Caco-2 (cell line): Measurements from ENCODE around the gene MKNK2. TPM values are rescaled to one million over a fixed set of nuclear protein-coding genes. Genes with fewer than 3 reads are reported as not detected.

Source experiments
- BruUV-seq: library from RNA; stranded (reverse); fragments of 400-500 nt; replicated peaks from 2 replicates; lab custom pipeline; 2021; lab: Mats Ljungman, UMichigan
- CTCF ChIA-PET: fragments of 300-600 bp; sonication (Branson Sonifier 250); formaldehyde crosslinking; loops from one replicate; lab custom pipeline; 2022; ENCODE audit warnings: antibody characterized with exemption; lab: Charles Lee
- POLR2A ChIA-PET: fragments of 300-600 bp; sonication (Branson Sonifier 250); formaldehyde crosslinking; loops from one replicate; lab custom pipeline; 2022; ENCODE audit warnings: antibody characterized with exemption; lab: Charles Lee
- DNase-seq, 2 experiments: peaks; one replicate each; pipeline versions ENCODE4 v3.0.0 to v3.0.0-alpha.2; 2020 to 2022
- H3K27me3 ChIP-seq: replicated peaks from 2 replicates; pipeline ENCODE4 v1.6.0; 2011; ENCODE audit warnings: low read length; ENCODE audit not compliant: control insufficient read depth, insufficient read depth
- H3K36me3 ChIP-seq: 2 replicates; pipeline ENCODE4 v1.5.1; 2011; ENCODE audit warnings: low read length; ENCODE audit not compliant: control insufficient read depth, insufficient read depth
- H3K4me1 ChIP-seq: fragments of 250-450 bp; sonication (Bioruptor Pico); 2 replicates; pipeline ENCODE4 v1.5.1; 2020; ENCODE audit warnings: mild to moderate bottlenecking
- H3K4me3 ChIP-seq: 2 replicates; pipeline ENCODE4 v1.5.1; 2011; ENCODE audit warnings: low read depth, mild to moderate bottlenecking, control low read depth, low read length
- H3K9me3 ChIP-seq: fragments of 250-450 bp; sonication (Bioruptor Pico); 2 replicates; pipeline ENCODE4 v1.5.1; 2020; ENCODE audit warnings: mild to moderate bottlenecking, moderate library complexity
- H3K27ac Mint-ChIP-seq: one replicate; pipeline ENCODE4 v1.8.0; 2022; ENCODE audit warnings: mixed read lengths; ENCODE audit not compliant: unreplicated experiment
- H3K27me3 Mint-ChIP-seq: one replicate; pipeline ENCODE4 v1.8.0; 2022; ENCODE audit warnings: mixed read lengths; ENCODE audit not compliant: insufficient read depth, unreplicated experiment
- H3K36me3 Mint-ChIP-seq: one replicate; pipeline ENCODE4 v1.8.0; 2022; ENCODE audit warnings: mild to moderate bottlenecking, mixed read lengths; ENCODE audit not compliant: insufficient read depth, unreplicated experiment
- H3K4me1 Mint-ChIP-seq: one replicate; pipeline ENCODE4 v1.8.0; 2022; ENCODE audit warnings: low read depth, mixed read lengths; ENCODE audit not compliant: unreplicated experiment
- H3K4me3 Mint-ChIP-seq: one replicate; pipeline ENCODE4 v1.8.0; 2022; ENCODE audit warnings: mild to moderate bottlenecking, moderate library complexity, mixed read lengths; ENCODE audit not compliant: unreplicated experiment
- H3K9me3 Mint-ChIP-seq: one replicate; pipeline ENCODE4 v1.8.0; 2022; ENCODE audit warnings: mixed read lengths; ENCODE audit not compliant: unreplicated experiment
- intact Hi-C: fragments of 100-400 bp; cut with micrococcal nuclease; formaldehyde crosslinking; loops from one replicate; pipeline ENCODE4 v1.10.0; 2022; ENCODE audit not compliant: unreplicated experiment
- total RNA-seq: library from RNA; stranded (reverse); gene quantifications from 2 replicates; pipeline ENCODE4 v1.2.3, GENCODE V29; 2022
- TF ChIP-seq, protein P1 (sequence below), 2 experiments: fragments of 200-600 bp in 1 of 2; IDR thresholded peaks; 1 replicate in 1 of 2; 2 replicates in 1 of 2; pipeline versions ENCODE4 v1.5.1 to v1.8.0; 2011 to 2022; ENCODE audit warnings: antibody characterized with exemption in 1 of 2, control low read depth in 1 of 2, inconsistent platforms in 1 of 2, low read depth in 1 of 2, low read length in 1 of 2, mild to moderate bottlenecking in 1 of 2, moderate library complexity in 1 of 2; ENCODE audit not compliant: insufficient read depth in 1 of 2, severe bottlenecking in 1 of 2, unreplicated experiment in 1 of 2

The MKNK2 gene
- total RNA-seq, 1 experiment from 2014 or later = 162 TPM

- no peak for DNase-seq
- H3K9me3 Mint-ChIP-seq = no peaks in the 10 kb centered on the region
- intact Hi-C loops = no loop called here
- Histone ChIP-seq H3K36me3 (peaks cover 4% of the 10 kb centered on the region), H3K4me3 (peak overlapping the region; percentile 96), H3K9me3 (no peaks in the 10 kb centered on the region), H3K4me1 (peaks cover 15% of the 10 kb centered on the region), H3K27me3 (no peaks in the 10 kb centered on the region)
- no peaks in the 10 kb centered on the region for H3K27me3 Mint-ChIP-seq
- H3K36me3 Mint-ChIP-seq = peaks cover 21% of the 10 kb centered on the region
- ChIA-PET CTCF (no interaction called here), POLR2A (interaction anchor here (0.6 kb wide), 1 partner anchor 13 kb away, joined by 3 read pairs; no protein-coding TSS in a partner anchor)
- TF ChIP-seq, protein P1, sequence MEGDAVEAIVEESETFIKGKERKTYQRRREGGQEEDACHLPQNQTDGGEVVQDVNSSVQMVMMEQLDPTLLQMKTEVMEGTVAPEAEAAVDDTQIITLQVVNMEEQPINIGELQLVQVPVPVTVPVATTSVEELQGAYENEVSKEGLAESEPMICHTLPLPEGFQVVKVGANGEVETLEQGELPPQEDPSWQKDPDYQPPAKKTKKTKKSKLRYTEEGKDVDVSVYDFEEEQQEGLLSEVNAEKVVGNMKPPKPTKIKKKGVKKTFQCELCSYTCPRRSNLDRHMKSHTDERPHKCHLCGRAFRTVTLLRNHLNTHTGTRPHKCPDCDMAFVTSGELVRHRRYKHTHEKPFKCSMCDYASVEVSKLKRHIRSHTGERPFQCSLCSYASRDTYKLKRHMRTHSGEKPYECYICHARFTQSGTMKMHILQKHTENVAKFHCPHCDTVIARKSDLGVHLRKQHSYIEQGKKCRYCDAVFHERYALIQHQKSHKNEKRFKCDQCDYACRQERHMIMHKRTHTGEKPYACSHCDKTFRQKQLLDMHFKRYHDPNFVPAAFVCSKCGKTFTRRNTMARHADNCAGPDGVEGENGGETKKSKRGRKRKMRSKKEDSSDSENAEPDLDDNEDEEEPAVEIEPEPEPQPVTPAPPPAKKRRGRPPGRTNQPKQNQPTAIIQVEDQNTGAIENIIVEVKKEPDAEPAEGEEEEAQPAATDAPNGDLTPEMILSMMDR (IDR thresholded peaks at IDR 0.05; ENCODE audit: insufficient read depth in 1 of 2, low read depth in 1 of 2, low read length in 1 of 2, severe bottlenecking in 1 of 2, unreplicated experiment in 1 of 2) = no peak
- no peaks in the 10 kb centered on the region for H3K4me1 Mint-ChIP-seq
- BruUV-seq = no TSS peak
- H3K4me3 Mint-ChIP-seq = peak overlapping the region; percentile 81
- peak overlapping the region; percentile 91 for H3K27ac Mint-ChIP-seq
Observed at GRCh38 chr19:2048959-2049740, 1.9 kb downstream of the MKNK2 start.

GRCh38 chr19:2048104-2048958 is 2.7 kb downstream of the MKNK2 start:
- POLR2A ChIA-PET = no interaction called here
- Histone ChIP-seq H3K4me3 (no peak overlapping the region), H3K9me3 (no peaks in the 10 kb centered on the region), H3K27me3 (no peaks in the 10 kb centered on the region), H3K36me3 (peaks cover 4% of the 10 kb centered on the region), H3K4me1 (peaks cover 15% of the 10 kb centered on the region)
- intact Hi-C loops = no loop called here
- DNase-seq = no peak
- TF ChIP-seq, protein P1 (IDR thresholded peaks at IDR 0.05; ENCODE audit: insufficient read depth in 1 of 2, low read depth in 1 of 2, low read length in 1 of 2, severe bottlenecking in 1 of 2, unreplicated experiment in 1 of 2) = no peak
- H3K9me3 Mint-ChIP-seq = no peaks in the 10 kb centered on the region
- H3K27me3 Mint-ChIP-seq = no peaks in the 10 kb centered on the region
- no peak overlapping the region for H3K27ac Mint-ChIP-seq
- H3K36me3 Mint-ChIP-seq = peaks cover 29% of the 10 kb centered on the region
- H3K4me1 Mint-ChIP-seq = no peaks in the 10 kb centered on the region
- no peak overlapping the region for H3K4me3 Mint-ChIP-seq
- CTCF ChIA-PET = no interaction called here
- BruUV-seq = no TSS peak

DNA sequence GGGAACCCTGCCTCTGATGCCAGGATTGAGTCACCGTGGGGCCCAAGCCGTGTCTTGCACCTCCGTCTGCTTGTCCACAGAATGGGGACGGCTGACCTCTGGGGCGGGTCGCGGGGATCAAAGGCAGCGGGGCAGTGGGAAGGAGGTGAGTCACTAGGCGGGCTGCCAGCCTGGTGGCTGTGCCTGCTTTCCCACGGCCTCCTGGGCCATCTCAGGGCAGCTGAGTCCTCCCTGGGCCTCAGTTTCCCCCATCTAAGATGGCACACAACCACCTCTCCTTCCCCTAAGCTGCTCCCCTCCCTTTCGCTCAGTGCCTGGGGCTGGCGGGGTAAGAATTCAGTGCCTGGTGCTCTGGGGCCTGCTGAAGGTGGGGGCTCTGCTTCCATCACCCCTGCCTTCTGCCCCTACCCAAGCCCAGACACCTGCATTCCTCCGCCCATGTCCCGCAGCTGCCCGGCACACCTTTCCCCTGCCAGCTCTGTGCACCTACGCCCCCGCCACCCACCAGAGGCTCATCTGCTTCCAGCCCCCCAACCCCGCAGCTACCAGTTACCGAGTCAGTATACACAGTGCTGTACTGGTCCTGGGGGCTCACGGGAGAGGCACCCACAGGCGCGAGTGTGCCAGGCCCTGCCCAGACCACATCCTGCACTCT is 3.5 kb downstream of the MKNK2 start:
- no TSS peak for BruUV-seq
- peaks cover 17% of the 10 kb centered on the region for H3K4me1 ChIP-seq
- H3K27me3 ChIP-seq = no peaks in the 10 kb centered on the region
- no peak for DNase-seq
- Mint-ChIP-seq H3K27me3 (no peaks in the 10 kb centered on the region), H3K4me3 (no peak overlapping the region), H3K36me3 (peaks cover 37% of the 10 kb centered on the region), H3K4me1 (no peaks in the 10 kb centered on the region), H3K27ac (no peak overlapping the region), H3K9me3 (no peaks in the 10 kb centered on the region)
- TF ChIP-seq, protein P1 (IDR thresholded peaks at IDR 0.05; ENCODE audit: insufficient read depth in 1 of 2, low read depth in 1 of 2, low read length in 1 of 2, severe bottlenecking in 1 of 2, unreplicated experiment in 1 of 2) = no peak
- peaks cover 4% of the 10 kb centered on the region for H3K36me3 ChIP-seq
- POLR2A ChIA-PET = interaction anchor here (0.6 kb wide), 1 partner anchor 98 kb away, joined by 3 read pairs; no protein-coding TSS in a partner anchor
- H3K4me3 ChIP-seq = no peak overlapping the region
- intact Hi-C loops = no loop called here
- CTCF ChIA-PET = no interaction called here
- H3K9me3 ChIP-seq = no peaks in the 10 kb centered on the region
